HEK293 (cell line): Measurements from ENCODE around the gene CACNA1E.

Source experiments
- CTCF ChIA-PET: fragments of 350-600 bp; formaldehyde crosslinking; extraction: SDS; loops from one replicate; lab custom pipeline; 2021; ENCODE audit warnings: antibody characterized with exemption; lab: Yijun Ruan, JAX
- POLR2A ChIA-PET: fragments of 300-600 bp; formaldehyde crosslinking; extraction: SDS; loops from one replicate; lab custom pipeline; 2020; ENCODE audit warnings: antibody characterized with exemption, inconsistent platforms; lab: Yijun Ruan, JAX
- H3K27ac ChIP-seq: fragments of 200-500 bp; sonication (Bioruptor generic); 2 replicates; pipeline ENCODE4 v1.5.1; 2014; ENCODE audit warnings: low read depth, low read length, control low read depth, inconsistent platforms; ENCODE audit errors: extremely low read depth
- H3K36me3 ChIP-seq, 2 experiments: fragments of 200-500 bp in 1 of 2; sonication (Bioruptor generic) in 1 of 2; 1 replicate in 1 of 2; 2 replicates in 1 of 2; pipeline ENCODE4 v1.5.1; 2014 to 2017; ENCODE audit warnings: inconsistent platforms in 2 of 2, low read length in 2 of 2; ENCODE audit not compliant: control insufficient read depth in 2 of 2, insufficient read depth in 1 of 2
- H3K4me1 ChIP-seq: fragments of 200-500 bp; sonication (Bioruptor generic); 2 replicates; pipeline ENCODE4 v1.5.1; 2014; ENCODE audit warnings: mild to moderate bottlenecking, low read length, inconsistent platforms; ENCODE audit not compliant: control insufficient read depth, insufficient read depth
- H3K4me3 ChIP-seq: 2 replicates; pipeline ENCODE4 v1.5.1; 2011; ENCODE audit warnings: low read depth, mild to moderate bottlenecking, control low read depth, low read length, moderate library complexity
- H3K9me3 ChIP-seq: fragments of 200-500 bp; sonication (Bioruptor generic); 2 replicates; pipeline ENCODE4 v1.5.1; 2014; ENCODE audit warnings: low read depth, low read length, inconsistent platforms; ENCODE audit not compliant: control insufficient read depth, insufficient read depth
- AEBP2 ChIP-seq: fragments of 450-650 bp; formaldehyde crosslinking; IDR thresholded peaks from 2 replicates; pipeline ENCODE4 v1.5.1; 2016; ENCODE audit warnings: missing biosample characterization, missing genetic modification characterization, borderline replicate concordance
- KLF7 ChIP-seq: fragments of 450-650 bp; formaldehyde crosslinking; IDR thresholded peaks from 2 replicates; pipeline ENCODE4 v1.5.1; 2016; ENCODE audit warnings: missing biosample characterization, missing genetic modification characterization, borderline replicate concordance
- REST ChIP-seq: fragments of 450-650 bp; formaldehyde crosslinking; IDR thresholded peaks from 2 replicates; pipeline ENCODE4 v1.5.1; 2016; ENCODE audit warnings: missing biosample characterization, missing genetic modification characterization
- YY1 ChIP-seq: fragments of 450-650 bp; formaldehyde crosslinking; IDR thresholded peaks from 2 replicates; pipeline ENCODE4 v1.5.1; 2018; ENCODE audit warnings: missing biosample characterization, missing genetic modification characterization
- ZNF280D ChIP-seq: fragments of 450-650 bp; formaldehyde crosslinking; IDR thresholded peaks from 2 replicates; pipeline ENCODE4 v1.5.1; 2016; ENCODE audit warnings: missing biosample characterization, missing genetic modification characterization
- ZNF398 ChIP-seq: fragments of 450-650 bp; formaldehyde crosslinking; IDR thresholded peaks from 2 replicates; pipeline ENCODE4 v1.5.1; 2017; ENCODE audit warnings: missing biosample characterization, missing genetic modification characterization
- ZNF514 ChIP-seq: fragments of 450-650 bp; formaldehyde crosslinking; IDR thresholded peaks from 2 replicates; pipeline ENCODE4 v1.5.1; 2016; ENCODE audit warnings: missing biosample characterization, missing genetic modification characterization
- ZNF600 ChIP-seq: fragments of 450-650 bp; formaldehyde crosslinking; IDR thresholded peaks from 2 replicates; pipeline ENCODE4 v1.5.1; 2016; ENCODE audit warnings: missing biosample characterization, missing genetic modification characterization
- ZNF610 ChIP-seq: fragments of 450-650 bp; formaldehyde crosslinking; IDR thresholded peaks from 2 replicates; pipeline ENCODE4 v1.5.1; 2016; ENCODE audit warnings: missing biosample characterization, missing genetic modification characterization, borderline replicate concordance
- ZNF626 ChIP-seq: fragments of 450-650 bp; sonication (Bioruptor Pico); formaldehyde crosslinking; IDR thresholded peaks from 2 replicates; pipeline ENCODE4 v1.5.1; 2018; ENCODE audit warnings: missing biosample characterization, missing genetic modification characterization, inconsistent platforms
- ZNF639 ChIP-seq: fragments of 450-650 bp; formaldehyde crosslinking; IDR thresholded peaks from 2 replicates; pipeline ENCODE4 v1.5.1; 2016; ENCODE audit warnings: missing biosample characterization, missing genetic modification characterization
- ZNF670 ChIP-seq: fragments of 450-650 bp; formaldehyde crosslinking; IDR thresholded peaks from 2 replicates; pipeline ENCODE4 v1.5.1; 2016; ENCODE audit warnings: missing biosample characterization, missing genetic modification characterization, low read depth
- ZSCAN5A ChIP-seq: fragments of 450-650 bp; formaldehyde crosslinking; IDR thresholded peaks from 2 replicates; pipeline ENCODE4 v1.5.1; 2016; ENCODE audit warnings: missing biosample characterization, missing genetic modification characterization

Gene CACNA1E

GRCh38 chr1:181485287-181486097, 2.2 kb downstream of the CACNA1E start:
- Histone ChIP-seq H3K36me3 (no peaks in the 10 kb centered on the region), H3K4me1 (no peaks in the 10 kb centered on the region; the same call in 1 of the 2 replicates), H3K27ac (no peak overlapping the region), H3K9me3 (no peaks in the 10 kb centered on the region), H3K4me3 (no peak overlapping the region)
- CTCF ChIA-PET: interaction anchor here (1.6 kb wide), 1 partner anchor 191 kb away, joined by 6 read pairs; no protein-coding TSS in a partner anchor
- POLR2A ChIA-PET: no interaction called here
- TF ChIP-seq ZNF600 (tag by site-specific recombination): no peak
- peak; percentile 95 for TF ChIP-seq REST

- H3K4me1 ChIP-seq: no peaks in the 10 kb centered on the region; the same call in 1 of the 2 replicates
- ChIA-PET POLR2A (no interaction called here), CTCF (interaction anchor here (1.0 to 1.6 kb wide), 2 partner anchors 11 to 190 kb away, joined by 4 to 6 read pairs; no protein-coding TSS in a partner anchor)
- H3K4me3 ChIP-seq: no peak overlapping the region
- H3K9me3 ChIP-seq: no peaks in the 10 kb centered on the region
- H3K27ac ChIP-seq: no peak overlapping the region
- no peak for TF ChIP-seq AEBP2 (tag by site-specific recombination)
- no peak for TF ChIP-seq ZNF670 (tag by site-specific recombination)
- no peak for TF ChIP-seq ZNF639 (tag by site-specific recombination)
- TF ChIP-seq ZNF514: no peak
- TF ChIP-seq ZSCAN5A: no peak
- TF ChIP-seq YY1 (tag by site-specific recombination): no peak
- H3K36me3 ChIP-seq: no peaks in the 10 kb centered on the region
Observed at GRCh38 chr1:181486098-181486420, 2.7 kb downstream of the CACNA1E start.

GRCh38 chr1:181488866-181489265, 5.5 kb downstream of the CACNA1E start:
- H3K4me1 ChIP-seq: no peaks in the 10 kb centered on the region
- TF ChIP-seq ZNF398 (tag by site-specific recombination): no peak
- TF ChIP-seq KLF7 (tag by site-specific recombination): no peak
- no peak for TF ChIP-seq ZNF626
- TF ChIP-seq ZNF600 (tag by site-specific recombination): no peak
- no peak for TF ChIP-seq ZNF610 (tag by site-specific recombination)
- no peak for TF ChIP-seq ZNF280D (tag by site-specific recombination)
- H3K36me3 ChIP-seq: no peaks in the 10 kb centered on the region
- no peak overlapping the region for H3K4me3 ChIP-seq
- ChIA-PET POLR2A (interaction anchor here (0.6 kb wide), 1 partner anchor 390 kb away, joined by 3 read pairs; no protein-coding TSS in a partner anchor), CTCF (interaction anchor here (0.7 to 2.1 kb wide), 4 partner anchors 10 to 566 kb away, joined by 3 to 6 read pairs (median 4); no protein-coding TSS in a partner anchor)
- H3K27ac ChIP-seq: no peak overlapping the region
- H3K9me3 ChIP-seq: no peaks in the 10 kb centered on the region
